Testis (tissue), 3 donors: ENCODE measurements around the gene KLK7. TPM values are rescaled to one million over a fixed set of nuclear protein-coding genes. Genes with fewer than 3 reads are reported as not detected.

Source experiments
- DNase-seq: peaks from one replicate; pipeline ENCODE4 v3.0.0-alpha.2; 2019
- H3K27ac ChIP-seq, 2 donors: fragments of 200-600 bp; sonication (generic); one replicate each; pipeline ENCODE4 v1.5.1; 2019
- H3K27me3 ChIP-seq: fragments of 200-600 bp; sonication (generic); one replicate; pipeline ENCODE4 v1.5.1; 2019
- H3K36me3 ChIP-seq: fragments of 200-600 bp; sonication (generic); one replicate; pipeline ENCODE4 v1.5.1; 2017; ENCODE audit warnings: low read depth; ENCODE audit errors: missing control alignments
- H3K4me1 ChIP-seq: fragments of 200-600 bp; sonication (generic); one replicate; pipeline ENCODE4 v1.5.1; 2019
- H3K4me3 ChIP-seq, 2 donors: fragments of 200-600 bp; sonication (generic); one replicate each; pipeline ENCODE4 v1.5.1; 2017 to 2019
- H3K9me3 ChIP-seq: fragments of 200-600 bp; sonication (generic); one replicate; pipeline ENCODE4 v1.5.1; 2017
- CTCF ChIP-seq, 3 experiments: fragments of 450-650 bp in 2 of 3; fragments of 200-600 bp in 1 of 3; sonication (generic) in 1 of 3; IDR thresholded peaks; one replicate each; pipeline ENCODE4 v1.5.1; 2016 to 2019; ENCODE audit warnings: antibody characterized with exemption in 3 of 3, mild to moderate bottlenecking in 2 of 3, moderate library complexity in 1 of 3
- POLR2A ChIP-seq: fragments of 450-650 bp; IDR thresholded peaks from one replicate; pipeline ENCODE4 v1.6.1; 2017; ENCODE audit warnings: antibody characterized with exemption, mild to moderate bottlenecking, moderate library complexity
- WGBS, 2 donors: methylation state at CpG; one replicate each; pipeline ENCODE4 v1.1.5; 2018; 5-methylcytosine and 5-hydroxymethylcytosine counted together
- intact Hi-C: fragments of 100-400 bp; cut with DNase I; formaldehyde crosslinking; loops from one replicate; pipeline ENCODE4 v1.15.1; 2023; ENCODE audit warnings: low total_unique reads
- polyA plus RNA-seq: library from polyadenylated mRNA; stranded (reverse); fragments of 350-450 nt; fragmentation: Illumina TruSeq; extraction: RNeasy Lipid Tissue Mini Kit (QIAGEN cat#74804); gene quantifications from one replicate; pipeline ENCODE4 v1.2.3, GENCODE V29; 2014; ENCODE audit warnings: low read depth, low replicate concordance; ENCODE audit not compliant: insufficient read depth
- total RNA-seq, 2 donors: library from RNA; depleted of rRNA; stranded (reverse); fragments of >200 nt; gene quantifications; one replicate each; pipeline ENCODE4 v1.2.3, GENCODE V29; 2016

KLK7 gene
- total and polyA plus RNA-seq, 3 donors from 2014 or later, result 0.45 to 0.93 (median 0.71) TPM

GRCh38 chr19:50944795-50945194 lies 38.9 kb downstream of the KLK7 start:
- intact Hi-C loops, result no loop called here
- 74 to 79% methylated on average over 4 of the region's 4 CpGs for WGBS, 2 donors
- no peaks in the 10 kb centered on the region for H3K4me1 ChIP-seq
- no peak for DNase-seq
- H3K36me3 ChIP-seq, result no peaks in the 10 kb centered on the region
- no peak overlapping the region for H3K27ac ChIP-seq
- H3K27me3 ChIP-seq, result no peaks in the 10 kb centered on the region
- TF ChIP-seq CTCF (IDR thresholded peaks at IDR 0.05) (no peak), POLR2A (no peak)
- H3K9me3 ChIP-seq, result no peaks in the 10 kb centered on the region
- H3K4me3 ChIP-seq, result no peak overlapping the region

GRCh38 chr19:50943074-50943828 lies 40.5 kb downstream of the KLK7 start:
- 86 to 89% methylated on average over 9 to 10 of the region's 10 CpGs for WGBS, 2 donors
- H3K27ac ChIP-seq, result no peak overlapping the region
- TF ChIP-seq CTCF (IDR thresholded peaks at IDR 0.05) (no peak), POLR2A (no peak)
- no peaks in the 10 kb centered on the region for H3K36me3 ChIP-seq
- DNase-seq, result no peak
- H3K27me3 ChIP-seq, result no peaks in the 10 kb centered on the region
- no peaks in the 10 kb centered on the region for H3K4me1 ChIP-seq
- H3K9me3 ChIP-seq, result no peaks in the 10 kb centered on the region
- intact Hi-C loops, result no loop called here
- H3K4me3 ChIP-seq, result no peak overlapping the region

- Histone ChIP-seq H3K9me3 (no peaks in the 10 kb centered on the region), H3K27me3 (no peaks in the 10 kb centered on the region), H3K36me3 (no peaks in the 10 kb centered on the region), H3K27ac (no peak overlapping the region), H3K4me3 (no peak overlapping the region), H3K4me1 (no peaks in the 10 kb centered on the region)
- TF ChIP-seq POLR2A (no peak), CTCF (IDR thresholded peaks at IDR 0.05) (no peak)
- WGBS, 2 donors, result 79 to 81% methylated on average over 2 of the region's 2 CpGs
- DNase-seq, result no peak
- intact Hi-C loops, result no loop called here
These were observed 44.1 kb downstream of the KLK7 start for GRCh38 chr19:50939596-50939995.

- intact Hi-C loops, result no loop called here
- no peak overlapping the region for H3K27ac ChIP-seq
- H3K4me1 ChIP-seq, result no peaks in the 10 kb centered on the region
- H3K27me3 ChIP-seq, result no peaks in the 10 kb centered on the region
- H3K4me3 ChIP-seq, result no peak overlapping the region
- H3K36me3 ChIP-seq, result no peaks in the 10 kb centered on the region
- TF ChIP-seq CTCF (IDR thresholded peaks at IDR 0.05) (no peak), POLR2A (no peak)
- WGBS, 2 donors, result 75 to 76% methylated on average over 8 of the region's 8 CpGs
- no peak for DNase-seq
- no peaks in the 10 kb centered on the region for H3K9me3 ChIP-seq
These were observed 50.1 kb downstream of the KLK7 start for GRCh38 chr19:50933640-50934039.

- H3K4me3 ChIP-seq, result no peak overlapping the region
- H3K27me3 ChIP-seq, result no peaks in the 10 kb centered on the region
- no peak for DNase-seq
- no peaks in the 10 kb centered on the region for H3K9me3 ChIP-seq
- WGBS, 2 donors, result 71 to 76% methylated on average over 4 of the region's 4 CpGs
- no peak for TF ChIP-seq POLR2A
- TF ChIP-seq CTCF (IDR thresholded peaks at IDR 0.05), result no peak
- no peaks in the 10 kb centered on the region for H3K4me1 ChIP-seq
- no peak overlapping the region for H3K27ac ChIP-seq
- intact Hi-C loops, result no loop called here
- H3K36me3 ChIP-seq, result no peaks in the 10 kb centered on the region
These were observed 51.0 kb downstream of the KLK7 start for GRCh38 chr19:50932690-50933083.
